HFF-Myc (cell line): Measurements from ENCODE around the gene SRSF1.
"Not testable (repeated sequence)": the region's sequence is repeated elsewhere in the genome, so short reads cannot be mapped to it uniquely, and the experiment has no call there.

ENCODE experiments used
- DNase-seq: peaks from one replicate; pipeline ENCODE4 v3.0.0-alpha.2; 2011; ENCODE audit warnings: low read depth; ENCODE audit errors: extremely low read depth
- H3K4me3 ChIP-seq: replicated peaks from 2 replicates; pipeline ENCODE4 v1.5.1; 2011; ENCODE audit warnings: low read depth, mild to moderate bottlenecking, control low read depth, low read length
- TF ChIP-seq, protein P1 (sequence below): IDR thresholded peaks from 2 replicates; pipeline ENCODE4 v1.5.1; 2012; ENCODE audit warnings: mild to moderate bottlenecking, low read depth, low read length, control low read depth; ENCODE audit errors: missing control alignments

Gene SRSF1

DNA sequence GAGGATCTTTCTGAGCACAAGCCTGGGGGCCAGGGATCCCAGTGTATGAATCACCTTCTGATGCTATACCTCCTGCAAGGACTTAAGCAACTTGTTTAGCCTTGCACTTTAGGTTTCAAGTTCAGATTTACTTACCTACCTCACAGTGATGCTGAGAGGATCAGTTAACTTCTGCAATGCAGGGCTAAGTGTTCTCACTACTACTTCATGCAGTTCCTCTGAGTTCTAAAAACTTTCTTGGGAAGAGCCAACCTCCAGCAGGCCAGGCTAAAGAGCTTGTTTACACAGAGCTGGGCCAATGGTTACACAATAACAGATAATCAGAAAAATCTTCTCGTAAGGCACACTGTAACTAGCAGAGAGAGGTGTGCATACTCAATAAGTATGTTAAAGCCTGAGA, 32.0 kb downstream of the SRSF1 start:
- TF ChIP-seq, protein P1, sequence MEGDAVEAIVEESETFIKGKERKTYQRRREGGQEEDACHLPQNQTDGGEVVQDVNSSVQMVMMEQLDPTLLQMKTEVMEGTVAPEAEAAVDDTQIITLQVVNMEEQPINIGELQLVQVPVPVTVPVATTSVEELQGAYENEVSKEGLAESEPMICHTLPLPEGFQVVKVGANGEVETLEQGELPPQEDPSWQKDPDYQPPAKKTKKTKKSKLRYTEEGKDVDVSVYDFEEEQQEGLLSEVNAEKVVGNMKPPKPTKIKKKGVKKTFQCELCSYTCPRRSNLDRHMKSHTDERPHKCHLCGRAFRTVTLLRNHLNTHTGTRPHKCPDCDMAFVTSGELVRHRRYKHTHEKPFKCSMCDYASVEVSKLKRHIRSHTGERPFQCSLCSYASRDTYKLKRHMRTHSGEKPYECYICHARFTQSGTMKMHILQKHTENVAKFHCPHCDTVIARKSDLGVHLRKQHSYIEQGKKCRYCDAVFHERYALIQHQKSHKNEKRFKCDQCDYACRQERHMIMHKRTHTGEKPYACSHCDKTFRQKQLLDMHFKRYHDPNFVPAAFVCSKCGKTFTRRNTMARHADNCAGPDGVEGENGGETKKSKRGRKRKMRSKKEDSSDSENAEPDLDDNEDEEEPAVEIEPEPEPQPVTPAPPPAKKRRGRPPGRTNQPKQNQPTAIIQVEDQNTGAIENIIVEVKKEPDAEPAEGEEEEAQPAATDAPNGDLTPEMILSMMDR, result no peak
- DNase-seq, result no peak
- no peak overlapping the region for H3K4me3 ChIP-seq

DNA sequence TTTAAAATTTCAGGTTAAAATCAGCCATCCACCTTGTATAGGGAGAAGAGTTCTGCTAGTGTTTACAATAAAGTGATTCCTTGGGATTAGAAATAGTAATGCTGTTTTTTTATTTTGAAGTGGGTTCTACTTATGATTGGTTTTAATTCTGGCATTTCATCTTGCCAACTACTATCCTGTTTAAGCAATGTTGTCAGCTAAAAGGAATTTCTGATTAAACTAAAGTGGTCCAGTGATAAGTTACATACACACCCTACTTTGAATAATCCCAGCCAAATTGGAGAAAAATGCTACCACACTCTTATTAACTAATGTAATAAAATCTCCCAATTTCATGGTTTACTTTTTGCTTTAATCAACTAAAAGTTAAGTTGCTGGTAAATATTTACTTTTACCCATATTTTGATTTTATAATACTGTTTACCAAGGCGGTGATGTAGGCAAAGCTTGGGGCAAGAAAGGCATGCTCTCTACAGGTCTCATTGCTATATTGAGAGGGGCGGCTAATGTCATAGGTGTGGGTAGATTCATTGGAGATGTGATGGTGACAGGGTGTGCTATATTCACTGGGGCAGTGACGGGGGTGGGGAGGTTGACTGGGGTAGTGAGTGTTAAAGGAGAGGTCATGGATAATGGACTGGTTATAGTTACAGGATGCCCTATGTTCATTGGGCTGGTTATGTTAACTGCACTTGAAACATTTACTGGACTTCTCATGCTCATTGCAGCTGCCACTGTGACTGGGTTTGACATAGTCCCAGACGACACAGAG, 32.8 kb downstream of the SRSF1 start:
- DNase-seq, result not testable (repeated sequence)

DNA sequence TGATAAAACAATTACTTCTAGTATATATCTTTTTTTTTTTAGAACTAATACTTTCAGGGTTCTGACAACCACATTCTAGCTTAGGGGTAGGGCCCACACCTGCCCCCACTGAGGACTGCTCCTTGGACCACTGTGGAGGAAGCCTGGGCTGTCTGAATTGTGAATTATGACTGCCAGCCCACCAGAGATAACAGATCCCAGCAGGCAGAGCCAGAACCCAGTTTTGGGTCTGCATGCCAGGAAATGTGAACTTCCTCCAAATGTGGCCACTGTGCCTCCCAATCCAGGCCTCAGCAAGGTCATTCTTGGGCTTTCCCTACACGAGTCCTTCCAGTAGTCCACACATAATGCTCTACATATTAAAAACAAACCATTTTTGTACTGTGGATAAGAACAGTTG, 34.9 kb downstream of the SRSF1 start:
- TF ChIP-seq, protein P1, result no peak

More for the DNA sequence above, 32.8 kb downstream of the SRSF1 start:
- not testable (repeated sequence) for H3K4me3 ChIP-seq

DNA sequence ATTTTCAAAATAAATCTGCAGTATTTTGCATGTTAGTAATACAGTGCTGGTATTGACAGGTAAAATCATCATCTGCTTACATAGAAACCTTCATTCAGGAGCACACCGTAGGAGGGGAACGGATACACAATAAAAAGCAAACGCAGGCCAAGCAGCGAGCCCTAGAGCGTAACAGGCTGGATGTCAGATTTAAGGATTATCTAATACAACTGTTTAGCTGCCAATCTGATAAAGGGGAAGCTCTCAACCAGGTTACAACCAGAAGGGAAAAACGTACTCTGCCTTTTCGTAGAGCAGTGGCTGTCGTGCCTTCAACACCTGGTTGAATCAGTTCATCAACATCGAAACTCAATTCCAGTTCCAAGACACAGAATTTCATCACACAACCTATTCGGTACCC, 35.5 kb downstream of the SRSF1 start:
- DNase-seq, result no peak
- no peak overlapping the region for H3K4me3 ChIP-seq

More for the DNA sequence above, 34.9 kb downstream of the SRSF1 start:
- no peak for DNase-seq
- H3K4me3 ChIP-seq, result no peak overlapping the region

GRCh38 chr17:57970710-57971109, 36.3 kb downstream of the SRSF1 start:
- no peak overlapping the region for H3K4me3 ChIP-seq
- TF ChIP-seq, protein P1, result no peak
- DNase-seq, result peak; percentile 75

More for the DNA sequence above, 35.5 kb downstream of the SRSF1 start:
- TF ChIP-seq, protein P1, result no peak

DNA sequence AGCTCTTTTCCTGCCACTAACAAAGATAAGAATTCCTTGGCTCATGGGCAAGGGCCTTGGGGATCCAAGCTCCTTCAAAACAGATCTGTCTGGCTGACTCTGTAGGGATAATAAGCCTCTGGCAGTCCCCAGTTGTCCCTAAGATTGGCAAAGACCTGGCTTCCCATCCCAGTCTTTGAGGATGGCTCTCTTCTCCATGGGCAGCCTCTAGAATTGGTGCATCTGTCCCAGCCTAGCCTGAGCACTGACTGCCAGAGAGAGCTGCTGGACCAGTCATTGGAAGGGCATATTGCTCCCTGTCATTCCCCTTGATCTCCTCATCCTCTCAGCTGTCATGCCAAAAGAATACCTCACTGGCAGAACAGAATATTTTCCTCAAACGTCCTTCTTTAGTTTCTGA, 38.6 kb downstream of the SRSF1 start:
- no peak overlapping the region for H3K4me3 ChIP-seq
- TF ChIP-seq, protein P1, result no peak
- no peak for DNase-seq

GRCh38 chr17:57966875-57967274, 40.2 kb downstream of the SRSF1 start:
- TF ChIP-seq, protein P1, result no peak
- H3K4me3 ChIP-seq, result no peak overlapping the region
- no peak for DNase-seq
